Measurements from ENCODE around the gene GNAT2.
"Not testable (repeated sequence)": the region's sequence is repeated elsewhere in the genome, so short reads cannot be mapped to it uniquely, and the experiment has no call there.

GNAT2 gene

GRCh38 chr1:109619576-109620400, at the start of gene GNAT2, which contains the start of gene AMPD2:
Gene GNAT2, minus strand, starts transcription at chr1:109619616. Its CDS starts 6,746 bp downstream, at chr1:109612870.
Gene AMPD2, plus strand, starts transcription at chr1:109619837. Its CDS starts 1,339 bp downstream, at chr1:109621176.
- DNase-seq = peak; percentile 50

GRCh38 chr1:109668123-109668775, 48.8 kb upstream of the GNAT2 start:
- DNase-seq = no peak

GRCh38 chr1:109667452-109668122, 48.2 kb upstream of the GNAT2 start, which contains the start of gene GSTM2:
Gene GSTM2, plus strand, starts transcription at chr1:109668057. Its CDS starts 59 bp downstream, at chr1:109668116.
- DNase-seq = peak; percentile 45

- no peak for DNase-seq
Observed at GRCh38 chr1:109664671-109665070, 45.3 kb upstream of the GNAT2 start.

GRCh38 chr1:109661391-109661790, 42.0 kb upstream of the GNAT2 start:
- DNase-seq = no peak

- not testable (repeated sequence) for DNase-seq
Observed at GRCh38 chr1:109660691-109661026, 41.2 kb upstream of the GNAT2 start.

- DNase-seq = no peak
Observed at GRCh38 chr1:109659997-109660690, 40.7 kb upstream of the GNAT2 start.

GRCh38 chr1:109659145-109659544, 39.7 kb upstream of the GNAT2 start:
- no peak for DNase-seq

GRCh38 chr1:109658533-109659042, 39.2 kb upstream of the GNAT2 start:
- no peak for DNase-seq

GRCh38 chr1:109657970-109658369, 38.6 kb upstream of the GNAT2 start:
- no peak for DNase-seq

- DNase-seq = no peak
Observed at GRCh38 chr1:109657395-109657794, 38.0 kb upstream of the GNAT2 start.

GRCh38 chr1:109655615-109656519, 36.5 kb upstream of the GNAT2 start, which contains the start of gene GSTM4:
Gene GSTM4, plus strand, starts transcription at chr1:109656099. Its CDS starts 291 bp downstream, at chr1:109656390.
- DNase-seq = peak; percentile 62

GRCh38 chr1:109654519-109654918, 35.1 kb upstream of the GNAT2 start:
- no peak for DNase-seq

GRCh38 chr1:109653306-109653705, 33.9 kb upstream of the GNAT2 start:
- no peak for DNase-seq

- DNase-seq = no peak
Observed at GRCh38 chr1:109652402-109652801, 33.0 kb upstream of the GNAT2 start.

- DNase-seq = no peak
Observed at GRCh38 chr1:109650609-109651008, 31.2 kb upstream of the GNAT2 start.

GRCh38 chr1:109649491-109649914, 30.1 kb upstream of the GNAT2 start:
- no peak for DNase-seq

GRCh38 chr1:109644670-109645069, 25.3 kb upstream of the GNAT2 start:
- no peak for DNase-seq

GRCh38 chr1:109643385-109644230, 24.2 kb upstream of the GNAT2 start:
- DNase-seq = peak; percentile 38

- no peak for DNase-seq
Observed at GRCh38 chr1:109642626-109643025, 23.2 kb upstream of the GNAT2 start.

All from NCI-H345 (cell line).